Stomach (tissue), 9 donors: ENCODE data around the gene TCF12. TPM values are rescaled to one million over a fixed set of nuclear protein-coding genes. Genes with fewer than 3 reads are reported as not detected.

Experiments used
- DNase-seq, 2 donors: peaks; one replicate each; pipeline versions ENCODE4 v3.0.0 to v3.0.0-alpha.2; 2013 to 2019
- H3K27ac ChIP-seq, 5 donors: fragments of 200-600 bp in 4 of 5; sonication (generic) in 4 of 5; one replicate each; pipeline ENCODE4 v1.5.1; 2013 to 2019; ENCODE audit warnings: mild to moderate bottlenecking in 1 of 5, moderate library complexity in 1 of 5
- H3K27me3 ChIP-seq, 3 donors: fragments of 200-600 bp; sonication (generic); one replicate each; pipeline ENCODE4 v1.5.1; 2017 to 2019; ENCODE audit warnings: mixed run types in 1 of 3
- H3K36me3 ChIP-seq, 4 donors: fragments of 200-600 bp; sonication (generic); 1 replicate in 3 of 4; 2 replicates in 1 of 4; pipeline ENCODE4 v1.5.1; 2016 to 2019
- H3K4me1 ChIP-seq, 4 donors: fragments of 200-600 bp; sonication (generic); one replicate each; pipeline ENCODE4 v1.5.1; 2016 to 2019
- H3K4me3 ChIP-seq, 4 donors: fragments of 200-600 bp; sonication (generic) in 3 of 4; one replicate each; pipeline ENCODE4 v1.5.1; 2016 to 2019; ENCODE audit warnings: mild to moderate bottlenecking in 1 of 4
- H3K9me3 ChIP-seq, 4 donors: fragments of 200-600 bp; sonication (generic); one replicate each; pipeline ENCODE4 v1.5.1; 2016 to 2019
- CTCF ChIP-seq, 7 experiments: fragments of 450-650 bp in 4 of 7; fragments of 200-600 bp in 3 of 7; sonication (generic) in 3 of 7; IDR thresholded peaks; one replicate each; pipeline ENCODE4 v1.5.1; 2016 to 2019; ENCODE audit warnings: antibody characterized with exemption in 7 of 7, control low read depth in 2 of 7, mild to moderate bottlenecking in 1 of 7
- EP300 ChIP-seq: sonication (generic); formaldehyde crosslinking; IDR thresholded peaks from one replicate; pipeline ENCODE4 v1.6.1; 2017; ENCODE audit warnings: antibody characterized with exemption
- POLR2A ChIP-seq, 4 donors: fragments of 450-650 bp; IDR thresholded peaks; one replicate each; pipeline ENCODE4 v1.6.1; 2016; ENCODE audit warnings: antibody characterized with exemption in 4 of 4, control low read depth in 2 of 4, mild to moderate bottlenecking in 1 of 4, moderate library complexity in 1 of 4
- POLR2AphosphoS5 ChIP-seq, 3 donors: sonication (generic); formaldehyde crosslinking; IDR thresholded peaks; one replicate each; pipeline ENCODE4 v1.6.1; 2016; ENCODE audit warnings: antibody characterized with exemption in 3 of 3
- WGBS, 5 donors: extraction: QIAGEN DNeasy Blood & Tissue Kit in 3 of 5; methylation state at CpG; one replicate each; pipeline versions ENCODE4 v1.1.5 to v1.1.7; 2013 to 2018; 5-methylcytosine and 5-hydroxymethylcytosine counted together
- intact Hi-C: fragments of 100-400 bp; cut with DNase I; formaldehyde crosslinking; loops from one replicate; pipeline ENCODE4 v1.15.1; 2023; ENCODE audit warnings: low total_unique reads
- polyA plus RNA-seq, 3 donors: library from polyadenylated mRNA; stranded (reverse); fragments of 200-250 nt; gene quantifications; one replicate each; pipeline ENCODE4 v1.2.3, GENCODE V29; 2013
- total RNA-seq, 5 donors: library from RNA; depleted of rRNA; stranded (reverse); fragments of >200 nt; gene quantifications; one replicate each; pipeline versions ENCODE4 v1.1.0 to v1.2.3, GENCODE V29; 2014 to 2016
- donor health status: healthy with polysubstance abuse.
- donor health status: Bipolar disorder and iron deficiency.
- donor health status: healthy.

The TCF12 gene
- total and polyA plus RNA-seq, 8 donors, result 11.2 to 462 (median 130) TPM

GRCh38 chr15:56910801-56911200 lies 7.6 kb upstream of the TCF12 start:
- H3K9me3 ChIP-seq, result no peaks in the 10 kb centered on the region
- 85 to 95% (median 91%) methylated on average over 7 of the region's 7 CpGs for WGBS, 5 donors
- peaks cover 0 to 8% (median 0%) of the 10 kb centered on the region in 4 donors for H3K4me1 ChIP-seq
- no peak overlapping the region for H3K27ac ChIP-seq
- H3K27me3 ChIP-seq, result no peaks in the 10 kb centered on the region
- H3K36me3 ChIP-seq, result no peaks in the 10 kb centered on the region
- intact Hi-C loops, result no loop called here
- TF ChIP-seq CTCF (IDR thresholded peaks at IDR 0.05) (no peak), POLR2AphosphoS5 (IDR thresholded peaks at IDR 0.05) (no peak), EP300 (no peak), POLR2A (IDR thresholded peaks at IDR 0.05) (no peak)
- no peak for DNase-seq
- no peak overlapping the region for H3K4me3 ChIP-seq

- Histone ChIP-seq H3K9me3 (no peaks in the 10 kb centered on the region), H3K36me3 (no peaks in the 10 kb centered on the region), H3K4me1 (peaks cover 8 to 17% (median 12%) of the 10 kb centered on the region in 4 donors), H3K27ac (no peak overlapping the region), H3K4me3 (no peak overlapping the region), H3K27me3 (no peaks in the 10 kb centered on the region)
- intact Hi-C loops, result no loop called here
- WGBS, 5 donors, result 89 to 93% (median 89%) methylated on average over 3 of the region's 3 CpGs
- DNase-seq, result no peak
- TF ChIP-seq EP300, result no peak
- no peak for TF ChIP-seq POLR2A (IDR thresholded peaks at IDR 0.05)
- no peak for TF ChIP-seq POLR2AphosphoS5 (IDR thresholded peaks at IDR 0.05)
- no peak for TF ChIP-seq CTCF (IDR thresholded peaks at IDR 0.05)
These were observed 5.2 kb upstream of the TCF12 start for GRCh38 chr15:56913241-56913640.

- intact Hi-C loops, result no loop called here
- Histone ChIP-seq H3K27ac (no peak overlapping the region), H3K4me3 (no peak overlapping the region), H3K27me3 (no peaks in the 10 kb centered on the region), H3K4me1 (peaks cover 8 to 17% (median 12%) of the 10 kb centered on the region in 4 donors), H3K36me3 (no peaks in the 10 kb centered on the region), H3K9me3 (no peaks in the 10 kb centered on the region)
- TF ChIP-seq POLR2A (IDR thresholded peaks at IDR 0.05) (no peak), CTCF (IDR thresholded peaks at IDR 0.05) (no peak), POLR2AphosphoS5 (IDR thresholded peaks at IDR 0.05) (no peak), EP300 (no peak)
- no peak for DNase-seq
- WGBS, 5 donors, result 39 to 68% (median 51%) methylated on average over 2 of the region's 2 CpGs
These were observed 4.8 kb upstream of the TCF12 start for GRCh38 chr15:56913670-56914069.

- Histone ChIP-seq H3K36me3 (no peaks in the 10 kb centered on the region), H3K27ac (no peak overlapping the region), H3K4me1 (peaks cover 10 to 28% (median 20%) of the 10 kb centered on the region in 4 donors), H3K27me3 (no peaks in the 10 kb centered on the region), H3K9me3 (no peaks in the 10 kb centered on the region), H3K4me3 (no peak overlapping the region)
- TF ChIP-seq POLR2AphosphoS5 (IDR thresholded peaks at IDR 0.05) (no peak), EP300 (no peak), POLR2A (IDR thresholded peaks at IDR 0.05) (no peak), CTCF (IDR thresholded peaks at IDR 0.05) (no peak)
- intact Hi-C loops, result no loop called here
- 90 to 97% (median 91%) methylated on average over 4 of the region's 4 CpGs for WGBS, 5 donors
- no peak for DNase-seq
These were observed 2.6 kb upstream of the TCF12 start for GRCh38 chr15:56915888-56916287.
